Fibroblast of mammary gland (primary cell): Measurements from ENCODE around the gene THRB.

Source experiments
- DNase-seq: peaks from one replicate; pipeline ENCODE4 v3.0.0-alpha.2; 2010; ENCODE audit warnings: low read depth
- H3K4me3 ChIP-seq: 2 replicates; pipeline ENCODE4 v1.5.1; 2011; ENCODE audit warnings: low read depth, mild to moderate bottlenecking, low read length, moderate library complexity; ENCODE audit not compliant: control insufficient read depth
- CTCF ChIP-seq: conservative IDR thresholded peaks from 2 replicates; pipeline ENCODE4 v1.5.1; 2011; ENCODE audit warnings: low read depth, low read length, inconsistent platforms; ENCODE audit not compliant: control insufficient read depth, insufficient read depth

THRB gene

DNA sequence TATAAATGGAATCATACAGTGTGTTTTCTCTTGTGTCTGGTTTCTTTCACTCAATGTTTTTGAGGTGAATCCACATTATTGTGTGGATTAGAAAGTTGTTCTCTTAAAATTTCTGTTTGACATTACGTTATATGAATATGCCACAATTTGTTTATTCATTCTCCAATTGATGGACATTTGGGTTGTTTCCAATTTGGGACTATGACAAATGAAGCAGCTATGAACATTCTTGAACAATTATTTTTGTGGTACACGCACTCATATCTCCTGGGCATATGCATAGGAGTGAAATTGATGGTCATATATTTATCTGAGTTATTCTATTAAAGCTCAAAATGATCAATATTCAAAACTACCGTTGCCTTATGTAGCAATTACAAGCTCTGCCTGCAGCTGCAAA lies 5.3 kb upstream of the THRB start:
- DNase-seq, result no peak
- TF ChIP-seq CTCF, result no peak
- H3K4me3 ChIP-seq, result no peak overlapping the region

- H3K4me3 ChIP-seq, result no peak overlapping the region
- DNase-seq, result no peak
- no peak for TF ChIP-seq CTCF
Observed at GRCh38 chr3:24498796-24499195, 4.1 kb upstream of the THRB start.

- no peak for TF ChIP-seq CTCF
- DNase-seq, result no peak
- no peak overlapping the region for H3K4me3 ChIP-seq
Observed at GRCh38 chr3:24498391-24498790, 3.7 kb upstream of the THRB start.

DNA sequence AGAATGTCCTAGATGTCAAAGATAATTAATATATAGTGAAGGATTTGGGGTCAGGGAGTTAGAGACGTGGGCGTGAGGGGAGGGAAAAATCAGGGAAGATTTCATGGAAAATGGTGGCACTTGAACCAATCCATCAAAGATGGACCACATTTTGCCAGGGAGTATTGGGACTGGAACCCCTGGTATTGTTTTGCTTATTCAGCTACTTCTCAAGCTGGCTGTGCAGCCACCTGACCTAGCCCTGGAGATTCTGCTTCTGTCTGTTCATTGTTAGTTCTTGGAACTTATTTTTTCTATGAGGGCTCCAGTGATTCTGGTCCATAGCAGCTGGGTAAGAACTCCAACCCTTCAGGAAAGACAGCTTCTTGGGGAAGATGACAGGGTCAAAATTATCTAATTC lies 3.3 kb upstream of the THRB start:
- H3K4me3 ChIP-seq, result no peak overlapping the region
- DNase-seq, result no peak
- no peak for TF ChIP-seq CTCF

GRCh38 chr3:24496529-24497482 lies 2.2 kb upstream of the THRB start:
- peak; percentile 61 for TF ChIP-seq CTCF
- peak; percentile 84 for DNase-seq
- H3K4me3 ChIP-seq, result no peak overlapping the region

GRCh38 chr3:24495326-24495994 lies 810 bp upstream of the THRB start:
- peak overlapping the region; percentile 89 for H3K4me3 ChIP-seq
- DNase-seq, result no peak

More at GRCh38 chr3:24495326-24495994, 810 bp upstream of the THRB start:
- no peak for TF ChIP-seq CTCF
